ENCODE measurements around the gene CDHR1. TPM values are rescaled to one million over a fixed set of nuclear protein-coding genes. Genes with fewer than 3 reads are reported as not detected.
A peak's percentile ranks its signal among the peaks of the same experiment; 100 is the strongest.

Gene CDHR1
- polyA plus RNA-seq, 3 donors = not detected

DNA sequence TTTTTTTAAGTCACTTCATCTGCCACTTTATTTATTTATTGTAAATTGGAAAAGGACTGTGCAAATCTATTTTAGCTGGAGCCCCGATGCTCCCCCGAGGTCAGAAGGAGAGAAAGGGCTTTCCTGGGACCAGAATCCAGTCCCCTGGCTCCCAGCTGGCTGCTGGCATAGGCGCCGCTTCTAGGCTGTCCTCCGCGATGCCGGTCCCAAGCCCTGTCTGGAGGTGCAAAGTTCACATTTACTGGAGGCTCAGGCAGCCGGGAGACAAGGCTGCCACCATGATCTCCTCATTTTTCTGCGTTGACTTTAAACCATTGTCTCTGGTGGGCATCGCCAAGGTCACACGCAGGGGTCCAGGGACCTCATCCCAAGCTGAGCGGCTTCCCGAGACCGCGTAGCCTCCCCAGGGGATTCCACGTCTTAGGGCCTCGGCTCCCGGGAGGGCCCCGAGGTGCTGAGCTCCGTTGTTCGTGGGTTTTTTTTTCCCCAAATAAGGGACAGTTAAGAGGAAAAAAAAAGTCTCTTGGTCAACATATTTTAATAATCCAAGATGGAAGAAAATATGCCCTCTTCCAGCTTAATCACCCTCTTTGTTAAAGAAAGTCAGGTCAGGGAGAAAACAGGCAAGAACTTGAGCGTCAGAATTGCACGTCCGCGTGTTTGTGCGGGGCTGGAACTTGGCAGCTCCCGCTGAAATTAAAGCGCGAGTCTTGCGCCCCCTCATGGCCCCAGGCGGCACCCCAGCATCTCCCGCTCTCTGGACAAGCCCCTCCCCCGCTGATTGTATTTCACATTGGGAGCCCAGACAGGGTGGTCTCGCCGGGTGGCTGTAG is 62.4 kb downstream of the CDHR1 start:
- intact Hi-C loops (cut with micrococcal nuclease) = no loop called here
- Histone ChIP-seq H3K4me3 (replicated peaks in 1 of 3; ENCODE audit: low read depth in 2 of 3, low read length in 3 of 3) (no peak overlapping the region), H3K4me1 (ENCODE audit: control insufficient read depth in 1 of 2, insufficient read depth in 2 of 2, low read length in 2 of 2) (no peaks in the 10 kb centered on the region), H3K4me2 (replicated peaks; ENCODE audit: extremely low read depth, low read length, poor library complexity, severe bottlenecking) (no peak overlapping the region), H3K36me3 (replicated peaks in 1 of 2; ENCODE audit: control insufficient read depth in 1 of 2, insufficient read depth in 2 of 2, low read length in 2 of 2) (no peaks in the 10 kb centered on the region), H4K20me1 (ENCODE audit: insufficient read depth, low read length) (no peaks in the 10 kb centered on the region), H3K9ac (ENCODE audit: insufficient read depth, low read length, poor library complexity, severe bottlenecking) (no peak overlapping the region), H3K9me3 (replicated peaks in 1 of 2; ENCODE audit: control insufficient read depth in 1 of 2, insufficient read depth in 1 of 2, low read length in 2 of 2) (no peaks in the 10 kb centered on the region), H3K27me3 (ENCODE audit: control insufficient read depth in 2 of 2, insufficient read depth in 2 of 2, low read length in 2 of 2) (no peaks in the 10 kb centered on the region), H3K79me2 (ENCODE audit: insufficient read depth, low read length) (no peaks in the 10 kb centered on the region), H2AFZ (ENCODE audit: insufficient read depth, low read depth, low read length, poor library complexity, severe bottlenecking) (no peak overlapping the region), H3K27ac (ENCODE audit: low read depth in 1 of 2, low read length in 2 of 2) (no peak overlapping the region)
- Mint-ChIP-seq H3K4me1 (peaks cover 6% of the 10 kb centered on the region), H3K4me3 (peak overlapping the region in 1 of 2 donors; percentile 8), H3K9me3 (peaks cover 0 to 2% (median 0%) of the 10 kb centered on the region in 7 donors), H3K27ac (peak overlapping the region in 1 of 7 donors; percentile 76), H3K27me3 (ENCODE audit: low read depth in 3 of 3) (peaks cover 0 to 18% (median 4%) of the 10 kb centered on the region in 3 donors), H3K36me3 (no peaks in the 10 kb centered on the region)
- no peak for DNase-seq
- 54% methylated on average over 30 of the region's 35 CpGs for WGBS (ENCODE audit: insufficient coverage)
- TF ChIP-seq, protein P1, sequence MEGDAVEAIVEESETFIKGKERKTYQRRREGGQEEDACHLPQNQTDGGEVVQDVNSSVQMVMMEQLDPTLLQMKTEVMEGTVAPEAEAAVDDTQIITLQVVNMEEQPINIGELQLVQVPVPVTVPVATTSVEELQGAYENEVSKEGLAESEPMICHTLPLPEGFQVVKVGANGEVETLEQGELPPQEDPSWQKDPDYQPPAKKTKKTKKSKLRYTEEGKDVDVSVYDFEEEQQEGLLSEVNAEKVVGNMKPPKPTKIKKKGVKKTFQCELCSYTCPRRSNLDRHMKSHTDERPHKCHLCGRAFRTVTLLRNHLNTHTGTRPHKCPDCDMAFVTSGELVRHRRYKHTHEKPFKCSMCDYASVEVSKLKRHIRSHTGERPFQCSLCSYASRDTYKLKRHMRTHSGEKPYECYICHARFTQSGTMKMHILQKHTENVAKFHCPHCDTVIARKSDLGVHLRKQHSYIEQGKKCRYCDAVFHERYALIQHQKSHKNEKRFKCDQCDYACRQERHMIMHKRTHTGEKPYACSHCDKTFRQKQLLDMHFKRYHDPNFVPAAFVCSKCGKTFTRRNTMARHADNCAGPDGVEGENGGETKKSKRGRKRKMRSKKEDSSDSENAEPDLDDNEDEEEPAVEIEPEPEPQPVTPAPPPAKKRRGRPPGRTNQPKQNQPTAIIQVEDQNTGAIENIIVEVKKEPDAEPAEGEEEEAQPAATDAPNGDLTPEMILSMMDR (IDR thresholded peaks at IDR 0.05) = peak; percentile 52

DNA sequence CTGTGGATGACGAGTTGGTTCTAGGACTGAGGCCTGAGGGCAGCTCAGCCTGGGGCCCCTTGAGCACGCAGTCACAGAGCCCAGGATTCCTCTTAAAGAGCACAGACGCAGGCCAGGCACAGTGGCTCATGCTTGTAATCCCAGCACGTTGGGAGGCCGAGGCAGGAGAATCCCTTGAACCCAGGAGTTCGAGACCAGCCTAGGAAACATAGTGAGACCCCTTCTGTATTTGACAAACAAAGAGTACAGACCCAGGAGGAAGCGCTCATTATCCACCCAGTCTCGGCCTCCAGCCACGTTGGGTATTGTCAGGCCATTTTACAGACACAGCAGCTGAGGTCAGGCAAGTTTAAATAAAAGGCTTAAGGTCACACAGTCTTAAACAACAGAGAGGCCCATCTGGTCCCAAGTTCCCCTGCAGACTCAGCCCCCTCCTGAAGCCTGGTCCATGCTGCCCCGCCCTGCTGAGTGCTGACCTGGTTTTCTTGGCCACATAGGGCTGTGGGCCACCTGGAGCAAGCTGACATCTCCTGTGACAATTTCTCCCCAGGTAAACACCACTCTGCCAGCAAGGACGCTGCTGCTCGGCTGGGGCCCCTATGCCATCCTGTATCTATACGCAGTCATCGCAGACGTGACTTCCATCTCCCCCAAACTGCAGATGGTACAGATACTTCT is 63.1 kb downstream of the CDHR1 start:
- no peak overlapping the region for H3K9ac ChIP-seq (ENCODE audit: insufficient read depth, low read length, poor library complexity, severe bottlenecking)
- TF ChIP-seq, protein P1 (IDR thresholded peaks at IDR 0.05) = no peak
- peak overlapping the region in 1 of 7 donors; percentile 76 for H3K27ac Mint-ChIP-seq
- no peaks in the 10 kb centered on the region for H3K9me3 ChIP-seq (replicated peaks in 1 of 2; ENCODE audit: control insufficient read depth in 1 of 2, insufficient read depth in 1 of 2, low read length in 2 of 2)
- H3K4me2 ChIP-seq (replicated peaks; ENCODE audit: extremely low read depth, low read length, poor library complexity, severe bottlenecking) = no peak overlapping the region
- peak overlapping the region in 1 of 2 donors; percentile 8 for H3K4me3 Mint-ChIP-seq
- H3K4me1 Mint-ChIP-seq = peaks cover 6% of the 10 kb centered on the region
- no peak overlapping the region for H2AFZ ChIP-seq (ENCODE audit: insufficient read depth, low read depth, low read length, poor library complexity, severe bottlenecking)
- no peaks in the 10 kb centered on the region for H3K79me2 ChIP-seq (ENCODE audit: insufficient read depth, low read length)
- H3K36me3 ChIP-seq (replicated peaks in 1 of 2; ENCODE audit: control insufficient read depth in 1 of 2, insufficient read depth in 2 of 2, low read length in 2 of 2) = no peaks in the 10 kb centered on the region
- DNase-seq = no peak
- peaks cover 0 to 1% (median 0%) of the 10 kb centered on the region in 7 donors for H3K9me3 Mint-ChIP-seq
- intact Hi-C loops (cut with micrococcal nuclease) = no loop called here
- 84% methylated on average over 14 of the region's 15 CpGs for WGBS (ENCODE audit: insufficient coverage)
- H3K4me3 ChIP-seq (replicated peaks in 1 of 3; ENCODE audit: low read depth in 2 of 3, low read length in 3 of 3) = no peak overlapping the region
- no peak overlapping the region for H3K27ac ChIP-seq (ENCODE audit: low read depth in 1 of 2, low read length in 2 of 2)
- no peaks in the 10 kb centered on the region for H3K36me3 Mint-ChIP-seq
- H4K20me1 ChIP-seq (ENCODE audit: insufficient read depth, low read length) = no peaks in the 10 kb centered on the region
- no peaks in the 10 kb centered on the region for H3K27me3 ChIP-seq (ENCODE audit: control insufficient read depth in 2 of 2, insufficient read depth in 2 of 2, low read length in 2 of 2)
- no peaks in the 10 kb centered on the region for H3K4me1 ChIP-seq (ENCODE audit: control insufficient read depth in 1 of 2, insufficient read depth in 2 of 2, low read length in 2 of 2)
- H3K27me3 Mint-ChIP-seq (ENCODE audit: low read depth in 3 of 3) = peaks cover 0 to 13% (median 4%) of the 10 kb centered on the region in 3 donors

All from CD14-positive monocyte (primary cell).